Neural cell (in vitro differentiated cells): Measurements from ENCODE around the gene TTLL5.

Experiments used
- CTCF ChIP-seq: fragments of 450-650 bp; IDR thresholded peaks from 2 replicates; pipeline ENCODE4 v1.5.1; 2014; ENCODE audit warnings: antibody characterized with exemption, mild to moderate bottlenecking, moderate library complexity; ENCODE audit not compliant: poor library complexity, severe bottlenecking
- MXI1 ChIP-seq: fragments of 450-650 bp; conservative IDR thresholded peaks from 2 replicates; pipeline ENCODE4 v1.6.1; 2014; ENCODE audit warnings: antibody characterized with exemption, mild to moderate bottlenecking; ENCODE audit not compliant: poor library complexity, severe bottlenecking
- POLR2AphosphoS5 ChIP-seq: IDR thresholded peaks from 2 replicates; pipeline ENCODE4 v1.6.1; 2012
- RAD21 ChIP-seq: fragments of 450-650 bp; conservative IDR thresholded peaks from 2 replicates; pipeline ENCODE4 v1.6.1; 2014; ENCODE audit warnings: antibody characterized with exemption, mild to moderate bottlenecking, moderate library complexity
- SMC3 ChIP-seq: fragments of 450-650 bp; conservative IDR thresholded peaks from 2 replicates; pipeline ENCODE4 v1.6.1; 2014; ENCODE audit warnings: antibody characterized with exemption, mild to moderate bottlenecking, moderate library complexity; ENCODE audit not compliant: poor library complexity

DNA sequence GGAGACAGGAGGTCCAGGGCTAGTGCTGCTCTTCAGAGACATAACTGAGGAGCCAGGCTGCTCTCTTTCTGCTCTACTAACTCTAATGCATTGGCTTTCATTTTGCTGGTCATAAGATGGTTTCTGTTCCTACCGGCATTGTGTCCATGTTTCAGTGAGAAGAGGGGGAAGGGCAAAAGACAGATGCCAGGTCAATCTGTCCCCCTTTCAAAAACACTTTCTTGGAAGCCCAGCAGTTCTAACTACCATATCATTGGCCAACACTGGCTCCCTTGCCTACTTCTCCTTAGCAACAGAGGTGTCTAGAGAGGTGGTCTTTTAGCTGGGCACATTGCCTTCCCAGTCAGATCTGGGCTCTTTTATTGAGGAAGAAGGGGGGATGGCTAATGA is 256.9 kb downstream of the TTLL5 start:
- TF ChIP-seq CTCF (no peak), MXI1 (no peak), POLR2AphosphoS5 (no peak), SMC3 (no peak), RAD21 (no peak)
